GM12872 (cell line): ENCODE measurements around the gene USP9X.

Source experiments
- CTCF ChIP-seq: IDR thresholded peaks from 3 replicates; pipeline ENCODE4 v1.5.1; 2011; ENCODE audit warnings: low read depth, mild to moderate bottlenecking, low read length, moderate library complexity; ENCODE audit not compliant: insufficient read depth

Gene USP9X

GRCh38 chrX:41084893-41085511 lies at the start of gene USP9X:
TSS of gene USP9X (plus strand) at chrX:41085445. CDS start at chrX:41123629, 38,184 bp downstream.
- TF ChIP-seq CTCF = no peak

GRCh38 chrX:41035582-41035981 lies 49.7 kb upstream of the USP9X start:
- TF ChIP-seq CTCF = no peak

- no peak for TF ChIP-seq CTCF
Observed at GRCh38 chrX:41036668-41037326, 48.4 kb upstream of the USP9X start.

- TF ChIP-seq CTCF = no peak
Observed at GRCh38 chrX:41043196-41043595, 42.0 kb upstream of the USP9X start.

GRCh38 chrX:41043674-41044345 lies 41.4 kb upstream of the USP9X start:
- TF ChIP-seq CTCF = no peak

- TF ChIP-seq CTCF = no peak
Observed at GRCh38 chrX:41045960-41046567, 39.2 kb upstream of the USP9X start.

- no peak for TF ChIP-seq CTCF
Observed at GRCh38 chrX:41047878-41048534, 37.2 kb upstream of the USP9X start.
